ENCODE data around the gene RBKS.

RBKS gene

GRCh38 chr2:27814758-27815157 is 75.4 kb downstream of the RBKS start:
- no peak for DNase-seq
- intact Hi-C loops (cut with DNase I; ENCODE audit: low total_unique reads): no loop called here
- no peaks in the 10 kb centered on the region for H3K9me3 ChIP-seq
- no peaks in the 10 kb centered on the region for H3K27me3 ChIP-seq
- no peaks in the 10 kb centered on the region for H3K36me3 ChIP-seq
- no peak for TF ChIP-seq CTCF (IDR thresholded peaks at IDR 0.05)
- peaks cover 0 to 5% (median 0%) of the 10 kb centered on the region in 4 donors for H3K4me1 ChIP-seq
- no peak overlapping the region for H3K4me3 ChIP-seq
- no peak overlapping the region for H3K27ac ChIP-seq

- H3K9me3 ChIP-seq: no peaks in the 10 kb centered on the region
- H3K36me3 ChIP-seq: no peaks in the 10 kb centered on the region
- intact Hi-C loops (cut with DNase I; ENCODE audit: low total_unique reads): no loop called here
- no peak overlapping the region for H3K4me3 ChIP-seq
- DNase-seq: no peak
- peaks cover 0 to 8% (median 0%) of the 10 kb centered on the region in 4 donors for H3K4me1 ChIP-seq
- no peak for TF ChIP-seq CTCF (IDR thresholded peaks at IDR 0.05)
- no peaks in the 10 kb centered on the region for H3K27me3 ChIP-seq
- no peak overlapping the region for H3K27ac ChIP-seq
Measured at GRCh38 chr2:27811768-27812167, 78.4 kb downstream of the RBKS start.

- Histone ChIP-seq H3K4me1 (peaks cover 0 to 8% (median 0%) of the 10 kb centered on the region in 4 donors), H3K4me3 (no peak overlapping the region), H3K9me3 (no peaks in the 10 kb centered on the region), H3K27ac (no peak overlapping the region), H3K36me3 (no peaks in the 10 kb centered on the region), H3K27me3 (no peaks in the 10 kb centered on the region)
- TF ChIP-seq CTCF (IDR thresholded peaks at IDR 0.05): no peak
- DNase-seq: no peak
- intact Hi-C loops (cut with DNase I; ENCODE audit: low total_unique reads): no loop called here
Measured at GRCh38 chr2:27810455-27810854, 79.7 kb downstream of the RBKS start.

GRCh38 chr2:27809761-27810241 is 80.4 kb downstream of the RBKS start:
- H3K36me3 ChIP-seq: no peaks in the 10 kb centered on the region
- H3K9me3 ChIP-seq: no peaks in the 10 kb centered on the region
- TF ChIP-seq CTCF (IDR thresholded peaks at IDR 0.05): no peak
- peaks cover 0 to 8% (median 0%) of the 10 kb centered on the region in 4 donors for H3K4me1 ChIP-seq
- H3K4me3 ChIP-seq: no peak overlapping the region
- no peak overlapping the region for H3K27ac ChIP-seq
- no peak for DNase-seq
- no peaks in the 10 kb centered on the region for H3K27me3 ChIP-seq
- intact Hi-C loops (cut with DNase I; ENCODE audit: low total_unique reads): no loop called here

- Histone ChIP-seq H3K27me3 (no peaks in the 10 kb centered on the region), H3K36me3 (no peaks in the 10 kb centered on the region), H3K4me3 (no peak overlapping the region), H3K9me3 (no peaks in the 10 kb centered on the region), H3K27ac (no peak overlapping the region), H3K4me1 (peaks cover 0 to 8% (median 0%) of the 10 kb centered on the region in 4 donors)
- DNase-seq: no peak
- intact Hi-C loops (cut with DNase I; ENCODE audit: low total_unique reads): no loop called here
- no peak for TF ChIP-seq CTCF (IDR thresholded peaks at IDR 0.05)
Measured at GRCh38 chr2:27808984-27809383, 81.2 kb downstream of the RBKS start.

- Histone ChIP-seq H3K36me3 (no peaks in the 10 kb centered on the region), H3K27ac (no peak overlapping the region), H3K4me3 (no peak overlapping the region), H3K9me3 (no peaks in the 10 kb centered on the region), H3K27me3 (no peaks in the 10 kb centered on the region), H3K4me1 (peaks cover 0 to 8% (median 0%) of the 10 kb centered on the region in 4 donors)
- no peak for TF ChIP-seq CTCF (IDR thresholded peaks at IDR 0.05)
- intact Hi-C loops (cut with DNase I; ENCODE audit: low total_unique reads): no loop called here
- DNase-seq: no peak
Measured at GRCh38 chr2:27808418-27808817, 81.8 kb downstream of the RBKS start.

All from tibial artery (tissue), 4 donors.